ENCODE results near the gene NARF. TPM values are rescaled to one million over a fixed set of nuclear protein-coding genes. Genes with fewer than 3 reads are reported as not detected.

NARF gene
- total RNA-seq, 1 donor from 2014 or later = 69.2 TPM

GRCh38 chr17:82491196-82491530 lies 32.6 kb downstream of the NARF start:
- no peaks in the 10 kb centered on the region for H3K27me3 ChIP-seq (ENCODE audit: low read depth)
- intact Hi-C loops (cut with micrococcal nuclease) = loop anchor here (10.0 kb wide), 1 partner anchor 64 kb away; no protein-coding TSS in a partner anchor
- H3K36me3 ChIP-seq = peaks cover 26% of the 10 kb centered on the region
- H3K4me3 ChIP-seq = no peak overlapping the region
- H3K27ac ChIP-seq (replicated peaks) = no peak overlapping the region
- no peaks in the 10 kb centered on the region for H3K9me3 ChIP-seq (replicated peaks)
- DNase-seq = no peak
- TF ChIP-seq CTCF (IDR thresholded peaks at IDR 0.05; ENCODE audit: borderline replicate concordance) = no peak
- peaks cover 40% of the 10 kb centered on the region for H3K4me1 ChIP-seq

GRCh38 chr17:82491533-82491932 lies 33.0 kb downstream of the NARF start:
- TF ChIP-seq CTCF (IDR thresholded peaks at IDR 0.05; ENCODE audit: borderline replicate concordance) = no peak
- H3K36me3 ChIP-seq = peaks cover 23% of the 10 kb centered on the region
- no peak overlapping the region for H3K4me3 ChIP-seq
- H3K27me3 ChIP-seq (ENCODE audit: low read depth) = no peaks in the 10 kb centered on the region
- intact Hi-C loops (cut with micrococcal nuclease) = loop anchor here (10.0 kb wide), 1 partner anchor 63 kb away; no protein-coding TSS in a partner anchor
- no peak overlapping the region for H3K27ac ChIP-seq (replicated peaks)
- no peak for DNase-seq
- H3K9me3 ChIP-seq (replicated peaks) = no peaks in the 10 kb centered on the region
- H3K4me1 ChIP-seq = peaks cover 40% of the 10 kb centered on the region

GRCh38 chr17:82492643-82493225 lies 34.2 kb downstream of the NARF start:
- H3K36me3 ChIP-seq = peaks cover 11% of the 10 kb centered on the region
- no peak for TF ChIP-seq CTCF (IDR thresholded peaks at IDR 0.05; ENCODE audit: borderline replicate concordance)
- H3K4me1 ChIP-seq = peaks cover 42% of the 10 kb centered on the region
- H3K9me3 ChIP-seq (replicated peaks) = no peaks in the 10 kb centered on the region
- no peak for DNase-seq
- H3K4me3 ChIP-seq = no peak overlapping the region
- H3K27me3 ChIP-seq (ENCODE audit: low read depth) = no peaks in the 10 kb centered on the region
- H3K27ac ChIP-seq (replicated peaks) = no peak overlapping the region
- intact Hi-C loops (cut with micrococcal nuclease) = loop anchor here (10.0 kb wide), 1 partner anchor 62 kb away; no protein-coding TSS in a partner anchor

GRCh38 chr17:82493226-82493781 lies 34.8 kb downstream of the NARF start:
- intact Hi-C loops (cut with micrococcal nuclease) = loop anchor here (10.0 kb wide), 1 partner anchor 61 kb away; no protein-coding TSS in a partner anchor
- Histone ChIP-seq H3K4me3 (no peak overlapping the region), H3K4me1 (peaks cover 42% of the 10 kb centered on the region), H3K36me3 (peaks cover 5% of the 10 kb centered on the region), H3K9me3 (replicated peaks) (no peaks in the 10 kb centered on the region), H3K27me3 (ENCODE audit: low read depth) (no peaks in the 10 kb centered on the region), H3K27ac (replicated peaks) (no peak overlapping the region)
- DNase-seq = no peak
- no peak for TF ChIP-seq CTCF (IDR thresholded peaks at IDR 0.05; ENCODE audit: borderline replicate concordance)

GRCh38 chr17:82494236-82495055 lies 35.9 kb downstream of the NARF start:
- no peaks in the 10 kb centered on the region for H3K36me3 ChIP-seq
- H3K9me3 ChIP-seq (replicated peaks) = no peaks in the 10 kb centered on the region
- H3K4me3 ChIP-seq = peak overlapping the region; percentile 17
- peaks cover 32% of the 10 kb centered on the region for H3K4me1 ChIP-seq
- TF ChIP-seq CTCF (IDR thresholded peaks at IDR 0.05; ENCODE audit: borderline replicate concordance) = peak; percentile 90
- DNase-seq = peak; percentile 81
- intact Hi-C loops (cut with micrococcal nuclease) = loop anchor here (10.0 kb wide), 1 partner anchor 60 kb away; no protein-coding TSS in a partner anchor
- no peaks in the 10 kb centered on the region for H3K27me3 ChIP-seq (ENCODE audit: low read depth)
- peak overlapping the region; percentile 67 for H3K27ac ChIP-seq (replicated peaks)
